ENCODE measurements around the gene SRSF3. TPM values are rescaled to one million over a fixed set of nuclear protein-coding genes. Genes with fewer than 3 reads are reported as not detected.

The SRSF3 gene
- total RNA-seq, 1 donor from 2014 or later, result 404 TPM

GRCh38 chr6:36629784-36630183 lies 35.6 kb downstream of the SRSF3 start:
- no peaks in the 10 kb centered on the region for H3K27me3 Mint-ChIP-seq (ENCODE audit: low read depth)
- H3K36me3 Mint-ChIP-seq, result no peaks in the 10 kb centered on the region
- H3K9me3 Mint-ChIP-seq, result no peaks in the 10 kb centered on the region
- H3K4me3 Mint-ChIP-seq, result no peak overlapping the region
- no peak for TF ChIP-seq CTCF (IDR thresholded peaks at IDR 0.05; ENCODE audit: unreplicated experiment)
- no peak overlapping the region for H3K27ac Mint-ChIP-seq
- DNase-seq (ENCODE audit: low spot score in 2 of 2, unreplicated experiment in 2 of 2), result no peak
- peaks cover 26% of the 10 kb centered on the region for H3K4me1 Mint-ChIP-seq

GRCh38 chr6:36631326-36632011 lies 37.3 kb downstream of the SRSF3 start:
- TF ChIP-seq CTCF (IDR thresholded peaks at IDR 0.05; ENCODE audit: unreplicated experiment), result no peak
- Mint-ChIP-seq H3K4me1 (peaks cover 34% of the 10 kb centered on the region), H3K4me3 (no peak overlapping the region), H3K9me3 (no peaks in the 10 kb centered on the region), H3K36me3 (no peaks in the 10 kb centered on the region), H3K27ac (peak overlapping the region; percentile 50), H3K27me3 (ENCODE audit: low read depth) (no peaks in the 10 kb centered on the region)
- DNase-seq (ENCODE audit: low spot score in 2 of 2, unreplicated experiment in 2 of 2), result no peak

GRCh38 chr6:36633370-36633769 lies 39.2 kb downstream of the SRSF3 start:
- Mint-ChIP-seq H3K4me3 (no peak overlapping the region), H3K9me3 (no peaks in the 10 kb centered on the region), H3K27me3 (ENCODE audit: low read depth) (no peaks in the 10 kb centered on the region), H3K4me1 (peaks cover 43% of the 10 kb centered on the region), H3K27ac (no peak overlapping the region), H3K36me3 (no peaks in the 10 kb centered on the region)
- no peak for DNase-seq (ENCODE audit: low spot score in 2 of 2, unreplicated experiment in 2 of 2)
- no peak for TF ChIP-seq CTCF (IDR thresholded peaks at IDR 0.05; ENCODE audit: unreplicated experiment)

GRCh38 chr6:36633915-36634314 lies 39.8 kb downstream of the SRSF3 start:
- Mint-ChIP-seq H3K4me1 (peaks cover 43% of the 10 kb centered on the region), H3K36me3 (no peaks in the 10 kb centered on the region), H3K27ac (peak overlapping the region; percentile 73), H3K9me3 (no peaks in the 10 kb centered on the region), H3K4me3 (no peak overlapping the region), H3K27me3 (ENCODE audit: low read depth) (no peaks in the 10 kb centered on the region)
- TF ChIP-seq CTCF (IDR thresholded peaks at IDR 0.05; ENCODE audit: unreplicated experiment), result no peak
- peak in 1 of 2 experiments; percentile 52 for DNase-seq (ENCODE audit: low spot score in 2 of 2, unreplicated experiment in 2 of 2)

- H3K27ac Mint-ChIP-seq, result peak overlapping the region; percentile 73
Observed at GRCh38 chr6:36634317-36635108, 40.4 kb downstream of the SRSF3 start.

More at GRCh38 chr6:36634317-36635108, 40.4 kb downstream of the SRSF3 start:
- no peak for TF ChIP-seq CTCF (IDR thresholded peaks at IDR 0.05; ENCODE audit: unreplicated experiment)
- H3K4me1 Mint-ChIP-seq, result peaks cover 43% of the 10 kb centered on the region
- DNase-seq (ENCODE audit: low spot score in 2 of 2, unreplicated experiment in 2 of 2), result no peak
- H3K36me3 Mint-ChIP-seq, result no peaks in the 10 kb centered on the region
- H3K27me3 Mint-ChIP-seq (ENCODE audit: low read depth), result no peaks in the 10 kb centered on the region
- no peaks in the 10 kb centered on the region for H3K9me3 Mint-ChIP-seq
- H3K4me3 Mint-ChIP-seq, result no peak overlapping the region

Measured in mesothelial cell of epicardium (in vitro differentiated cells).